T-cell (primary cell): ENCODE results near the gene DENND2A. TPM values are rescaled to one million over a fixed set of nuclear protein-coding genes. Genes with fewer than 3 reads are reported as not detected.
A peak's percentile ranks its signal among the peaks of the same experiment; 100 is the strongest.
"Not testable (repeated sequence)": the region's sequence is repeated elsewhere in the genome, so short reads cannot be mapped to it uniquely, and the experiment has no call there.

Experiments
- ATAC-seq, 4 experiments: fragments of 200-7000 bp in 3 of 4; fragments of 150-1000 bp in 1 of 4; cut with Tn5 transposase; replicated peaks in 1 of 4; 1 replicate in 3 of 4; 2 replicates in 1 of 4; pipeline ENCODE4 v1.10.0; 2021; ENCODE audit warnings: moderate library complexity in 3 of 4, mild to moderate bottlenecking in 2 of 4, moderate number of reproducible peaks in 1 of 4
- CTCF ChIA-PET, 2 donors: fragments of 300-600 bp; sonication (Branson Sonifier 250); formaldehyde crosslinking; loops; one replicate each; lab custom pipeline; 2022; ENCODE audit warnings: antibody characterized with exemption in 2 of 2; lab: Charles Lee
- POLR2A ChIA-PET, 2 donors: fragments of 300-600 bp; sonication (Branson Sonifier 250); formaldehyde crosslinking; loops; one replicate each; lab custom pipeline; 2022; ENCODE audit warnings: antibody characterized with exemption in 2 of 2; lab: Charles Lee
- DNase-seq, 35 experiments: peaks; one replicate each; pipeline versions ENCODE4 v3.0.0 to v3.0.0-alpha.2; 2013 to 2023
- H3K27ac ChIP-seq: one replicate; pipeline ENCODE4 v1.5.1; 2013; ENCODE audit warnings: low read length
- H3K27me3 ChIP-seq, 2 experiments: replicated peaks in 1 of 2; 1 replicate in 1 of 2; 2 replicates in 1 of 2; pipeline versions ENCODE4 v1.6.1 to v1.7.0; 2013; ENCODE audit warnings: low read length in 1 of 2, mixed read lengths in 1 of 2; ENCODE audit not compliant: control insufficient read depth in 2 of 2, insufficient read depth in 2 of 2; ENCODE audit errors: extremely low read depth in 1 of 2
- H3K36me3 ChIP-seq, 2 donors: 1 replicate in 1 of 2; 2 replicates in 1 of 2; pipeline versions ENCODE4 v1.6.1 to v1.7.0; 2013; ENCODE audit warnings: low read length in 1 of 2; ENCODE audit not compliant: control insufficient read depth in 2 of 2, insufficient read depth in 1 of 2; ENCODE audit errors: extremely low read depth in 1 of 2
- H3K4me1 ChIP-seq, 2 experiments: 1 replicate in 1 of 2; 2 replicates in 1 of 2; pipeline versions ENCODE4 v1.6.1 to v1.7.0; 2013; ENCODE audit warnings: low read length in 2 of 2, mixed read lengths in 1 of 2; ENCODE audit not compliant: insufficient read depth in 2 of 2, control insufficient read depth in 1 of 2; ENCODE audit errors: extremely low read depth in 1 of 2
- H3K4me3 ChIP-seq, 2 donors: 1 replicate in 1 of 2; 2 replicates in 1 of 2; pipeline versions ENCODE4 v1.5.1 to v1.7.0; 2013; ENCODE audit warnings: mild to moderate bottlenecking in 2 of 2, low read length in 1 of 2, moderate library complexity in 1 of 2; ENCODE audit not compliant: control insufficient read depth in 1 of 2; ENCODE audit errors: extremely low read depth in 1 of 2
- H3K9me3 ChIP-seq: 2 replicates; pipeline ENCODE4 v1.7.0; 2013
- H3K27ac Mint-ChIP-seq, 2 donors: one replicate each; pipeline ENCODE4 v1.8.0; 2020 to 2021; ENCODE audit warnings: mild to moderate bottlenecking in 2 of 2, mixed read lengths in 2 of 2
- H3K27me3 Mint-ChIP-seq, 2 donors: one replicate each; pipeline ENCODE4 v1.8.0; 2021 to 2022; ENCODE audit warnings: mixed read lengths in 2 of 2
- H3K36me3 Mint-ChIP-seq: one replicate; pipeline ENCODE4 v1.8.0; 2021; ENCODE audit warnings: mixed read lengths
- H3K4me1 Mint-ChIP-seq, 3 donors: one replicate each; pipeline ENCODE4 v1.8.0; 2020 to 2022; ENCODE audit warnings: mixed read lengths in 3 of 3, mild to moderate bottlenecking in 1 of 3
- H3K4me3 Mint-ChIP-seq, 3 donors: one replicate each; pipeline ENCODE4 v1.8.0; 2020 to 2022; ENCODE audit warnings: mild to moderate bottlenecking in 3 of 3, mixed read lengths in 3 of 3, moderate library complexity in 3 of 3
- H3K9me3 Mint-ChIP-seq, 3 donors: one replicate each; pipeline ENCODE4 v1.8.0; 2020 to 2022; ENCODE audit warnings: mixed read lengths in 3 of 3
- WGBS: methylation state at CpG from one replicate; pipeline ENCODE4 v1.1.5; 2013; ENCODE audit warnings: missing lambda C conversion rate; ENCODE audit not compliant: insufficient coverage; 5-methylcytosine and 5-hydroxymethylcytosine counted together
- total RNA-seq, 35 experiments: library from RNA in 6 of 35; stranded (reverse) in 6 of 35; fragments of 120-200 nt in 1 of 35; gene quantifications; one replicate each; pipeline versions ENCODE4 v1.2.1 to v1.2.4 and lab custom pipeline; 2013 to 2026

The DENND2A gene
- total RNA-seq, 5 donors from 2014 or later (not counting 1 experiment from before 2014, with no cell fraction given) = 0.09 TPM; not detected in 4

DNA sequence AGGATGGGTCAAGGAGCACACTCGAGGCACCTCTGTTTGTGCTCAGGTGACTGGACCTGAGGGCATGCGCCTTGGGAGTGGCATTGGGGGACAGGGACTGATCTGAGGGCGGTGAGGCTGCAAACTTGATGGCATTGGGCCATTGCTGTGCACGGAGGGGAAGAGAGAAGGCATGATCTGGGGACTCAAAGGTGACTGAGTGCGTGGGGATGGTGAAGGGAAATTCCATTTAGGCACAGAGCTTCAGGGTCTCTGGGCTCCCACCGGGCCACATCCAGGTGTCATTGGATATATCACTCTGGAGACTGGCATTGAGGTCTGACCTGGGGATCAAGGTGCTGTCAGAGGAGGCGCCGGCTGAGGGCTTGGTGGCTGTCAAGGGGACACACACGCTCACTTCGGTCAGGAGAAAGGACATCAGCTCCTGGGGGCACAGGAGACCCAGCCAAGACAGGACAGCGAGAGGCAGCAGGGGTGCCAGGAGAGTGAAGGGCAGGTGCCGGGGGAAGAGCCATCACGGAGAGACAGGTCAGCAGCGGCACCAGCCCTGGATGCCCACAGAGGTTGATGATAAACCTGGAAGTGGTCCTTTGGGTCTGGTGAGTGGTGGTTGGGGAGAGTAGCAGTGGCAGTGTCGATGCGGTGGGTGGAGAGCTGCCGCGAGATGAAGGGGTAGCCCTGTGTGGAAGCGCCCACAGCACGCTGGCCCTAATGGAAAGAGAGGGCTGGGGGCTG is 37.6 kb upstream of the DENND2A start:
- peaks cover 53% of the 10 kb centered on the region for H3K36me3 Mint-ChIP-seq
- no peak for ATAC-seq
- H3K27ac Mint-ChIP-seq = no peak overlapping the region
- peak in 1 of 35 experiments; percentile 11 for DNase-seq
- no peaks in the 10 kb centered on the region for H3K27me3 Mint-ChIP-seq
- CTCF ChIA-PET = interaction anchor here in 1 of 2 donors (0.6 kb wide), 2 partner anchors 175 to 1566 kb away, joined by 3 read pairs; no protein-coding TSS in a partner anchor
- Histone ChIP-seq H3K4me3 (no peak overlapping the region), H3K36me3 (peaks cover 24 to 37% of the 10 kb centered on the region in 2 donors), H3K27ac (no peak overlapping the region), H3K9me3 (no peaks in the 10 kb centered on the region), H3K27me3 (no peaks in the 10 kb centered on the region), H3K4me1 (peaks cover 0 to 22% of the 10 kb centered on the region in 2 experiments)
- POLR2A ChIA-PET = no interaction called here
- 99% methylated on average over 16 of the region's 20 CpGs for WGBS
- H3K4me3 Mint-ChIP-seq = no peak overlapping the region
- H3K4me1 Mint-ChIP-seq = peaks cover 31 to 42% (median 32%) of the 10 kb centered on the region in 3 donors
- no peaks in the 10 kb centered on the region for H3K9me3 Mint-ChIP-seq

- peaks cover 31 to 43% (median 33%) of the 10 kb centered on the region in 3 donors for H3K4me1 Mint-ChIP-seq
- H3K4me3 Mint-ChIP-seq = no peak overlapping the region
- Histone ChIP-seq H3K9me3 (no peaks in the 10 kb centered on the region), H3K27me3 (no peaks in the 10 kb centered on the region), H3K4me1 (peaks cover 0 to 22% of the 10 kb centered on the region in 2 experiments), H3K36me3 (peaks cover 24 to 37% of the 10 kb centered on the region in 2 donors), H3K27ac (no peak overlapping the region), H3K4me3 (no peak overlapping the region)
- CTCF ChIA-PET = no interaction called here
- H3K27ac Mint-ChIP-seq = no peak overlapping the region
- POLR2A ChIA-PET = no interaction called here
- H3K36me3 Mint-ChIP-seq = peaks cover 53% of the 10 kb centered on the region
- WGBS = 81% methylated on average over 3 of the region's 3 CpGs
- no peaks in the 10 kb centered on the region for H3K27me3 Mint-ChIP-seq
- no peaks in the 10 kb centered on the region for H3K9me3 Mint-ChIP-seq
- ATAC-seq (no peak), DNase-seq (peak in 1 of 35 experiments; percentile 5)
Measured at GRCh38 chr7:140677496-140677895, 36.9 kb upstream of the DENND2A start.

DNA sequence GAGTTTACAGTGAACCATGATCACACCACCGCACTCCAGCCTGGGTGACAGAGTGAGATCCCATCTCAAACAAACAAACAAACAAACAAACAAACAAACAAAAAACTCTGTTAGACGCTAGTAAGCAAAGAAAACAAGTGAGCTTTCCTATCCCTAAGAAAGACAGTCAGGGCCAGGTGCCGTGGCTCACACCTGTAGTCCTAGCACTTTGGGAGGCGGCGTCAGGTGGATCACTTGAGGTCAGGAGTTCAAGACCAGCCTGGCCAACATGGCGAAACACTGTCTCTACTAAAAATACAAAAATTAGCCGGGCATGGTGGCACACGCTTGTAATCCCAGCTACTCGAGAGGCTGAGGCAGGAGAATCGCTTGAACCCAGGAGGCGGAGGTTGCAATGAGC is 36.3 kb upstream of the DENND2A start:
- H3K9me3 Mint-ChIP-seq, H3K27me3 Mint-ChIP-seq, H3K4me3 Mint-ChIP-seq, DNase-seq, H3K27me3 ChIP-seq, CTCF ChIA-PET, H3K9me3 ChIP-seq, H3K27ac ChIP-seq, H3K27ac Mint-ChIP-seq, H3K4me3 ChIP-seq, ATAC-seq: not testable (repeated sequence)
- peaks cover 3 to 22% of the 10 kb centered on the region in 2 experiments for H3K4me1 ChIP-seq
- peaks cover 31 to 48% (median 38%) of the 10 kb centered on the region in 3 donors for H3K4me1 Mint-ChIP-seq
- POLR2A ChIA-PET = interaction anchor here in 1 of 2 donors (0.7 kb wide), 1 partner anchor 194 kb away, joined by 4 read pairs; no protein-coding TSS in a partner anchor
- peaks cover 49% of the 10 kb centered on the region for H3K36me3 Mint-ChIP-seq
- H3K36me3 ChIP-seq = peaks cover 21 to 32% of the 10 kb centered on the region in 2 donors
- 100% methylated on average over 8 of the region's 11 CpGs for WGBS

DNA sequence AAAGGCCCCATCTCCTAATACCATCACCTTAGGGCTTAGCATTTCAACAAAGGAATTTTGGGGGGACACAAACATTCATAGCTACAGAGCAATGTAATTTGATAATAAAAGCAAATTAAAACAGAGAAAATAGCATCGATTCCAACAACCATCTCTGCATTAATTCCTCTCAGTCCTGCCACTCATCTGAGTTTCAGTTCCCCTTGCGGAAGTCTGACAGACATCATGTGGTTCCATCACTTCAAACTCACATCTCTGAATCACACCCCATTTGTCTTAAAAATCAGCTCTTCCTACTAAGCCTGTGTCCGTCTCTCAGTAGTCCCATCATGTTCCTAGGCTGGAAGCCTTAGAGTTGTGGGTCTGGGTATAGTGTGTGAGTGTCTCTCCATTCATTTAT is 35.7 kb upstream of the DENND2A start:
- Mint-ChIP-seq H3K4me3 (no peak overlapping the region), H3K27ac (no peak overlapping the region), H3K9me3 (no peaks in the 10 kb centered on the region), H3K4me1 (peaks cover 31 to 49% (median 38%) of the 10 kb centered on the region in 3 donors), H3K36me3 (peaks cover 45% of the 10 kb centered on the region), H3K27me3 (no peaks in the 10 kb centered on the region)
- DNase-seq (no peak), ATAC-seq (no peak)
- H3K27me3 ChIP-seq = no peaks in the 10 kb centered on the region
- H3K9me3 ChIP-seq = no peaks in the 10 kb centered on the region
- H3K4me1 ChIP-seq = peaks cover 3 to 22% of the 10 kb centered on the region in 2 experiments
- ChIA-PET CTCF (no interaction called here), POLR2A (no interaction called here)
- no peak overlapping the region for H3K4me3 ChIP-seq
- 100% methylated on average over 1 of the region's 3 CpGs for WGBS
- H3K36me3 ChIP-seq = peaks cover 15 to 26% of the 10 kb centered on the region in 2 donors
- H3K27ac ChIP-seq = no peak overlapping the region

DNA sequence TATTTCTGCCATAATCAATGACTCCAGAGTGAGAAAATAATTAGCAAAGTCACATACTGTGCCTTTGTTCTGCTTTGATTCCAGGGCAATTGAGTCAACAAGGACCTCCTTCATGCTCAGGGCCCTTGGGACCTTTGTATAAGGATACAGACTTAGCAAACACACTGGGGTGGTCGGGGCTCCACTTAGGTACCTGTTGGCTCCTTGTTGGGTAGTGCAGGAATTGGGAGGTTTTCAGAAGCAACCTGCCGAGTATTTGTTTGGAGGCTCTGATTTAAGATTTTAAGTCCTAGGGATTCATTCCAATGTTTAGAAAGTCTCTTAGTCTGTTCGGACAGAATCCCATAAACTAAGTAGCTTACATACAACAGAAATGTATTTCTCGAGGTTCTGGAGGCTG is 35.1 kb upstream of the DENND2A start:
- no peak overlapping the region for H3K27ac ChIP-seq
- peaks cover 13 to 21% of the 10 kb centered on the region in 2 donors for H3K36me3 ChIP-seq
- Mint-ChIP-seq H3K27ac (peak overlapping the region in 1 of 2 donors; percentile 68), H3K36me3 (peaks cover 41% of the 10 kb centered on the region), H3K27me3 (no peaks in the 10 kb centered on the region), H3K4me1 (peaks cover 31 to 49% (median 38%) of the 10 kb centered on the region in 3 donors), H3K9me3 (no peaks in the 10 kb centered on the region), H3K4me3 (peak overlapping the region in 1 of 3 donors; percentile 35)
- H3K9me3 ChIP-seq = no peaks in the 10 kb centered on the region
- H3K4me3 ChIP-seq = no peak overlapping the region
- 80% methylated on average over 1 of the region's 4 CpGs for WGBS
- DNase-seq (no peak), ATAC-seq (no peak)
- CTCF ChIA-PET = interaction anchor here in 1 of 2 donors (0.7 kb wide), 1 partner anchor 198 kb away, joined by 3 read pairs; no protein-coding TSS in a partner anchor
- no peaks in the 10 kb centered on the region for H3K27me3 ChIP-seq
- POLR2A ChIA-PET = no interaction called here
- peaks cover 3 to 22% of the 10 kb centered on the region in 2 experiments for H3K4me1 ChIP-seq

DNA sequence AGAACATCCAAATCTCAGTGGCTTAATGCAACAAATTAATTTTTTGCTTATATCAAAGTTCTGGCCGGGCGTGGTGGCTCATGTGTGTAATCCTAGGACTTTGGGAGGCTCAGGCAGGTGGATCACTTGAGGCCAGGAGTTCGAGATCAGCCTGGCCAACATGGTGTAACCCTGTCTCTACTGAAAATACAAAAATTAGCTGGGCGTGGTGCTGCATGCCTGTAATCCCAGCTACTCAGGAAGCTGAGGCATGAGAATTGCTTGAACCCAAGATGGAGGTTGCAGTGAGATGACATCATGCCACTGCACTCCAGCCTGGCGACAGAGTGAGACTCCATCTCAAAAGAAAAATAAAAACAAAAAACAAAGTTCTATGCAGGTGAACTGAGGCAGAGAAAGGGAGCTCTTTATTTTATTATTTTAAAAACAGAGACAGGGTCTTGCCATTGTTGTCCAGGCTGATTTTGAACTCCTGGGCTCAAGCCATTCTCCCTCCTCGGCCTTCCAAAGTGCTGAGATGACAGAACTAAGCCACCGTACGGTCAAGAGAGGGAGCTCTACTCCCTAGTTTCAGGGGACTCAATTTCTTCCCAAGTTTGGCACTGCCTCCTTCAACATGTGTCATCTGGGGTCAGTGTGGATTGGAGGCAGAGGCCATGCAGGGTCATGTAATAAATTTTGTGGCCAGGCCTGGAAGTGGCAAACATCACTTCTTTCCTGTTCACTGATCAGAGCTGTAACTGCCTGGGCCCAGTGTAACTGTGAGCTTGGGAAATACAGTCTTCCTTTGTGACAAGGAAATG is 34.5 kb upstream of the DENND2A start:
- no peak overlapping the region for H3K4me3 ChIP-seq
- peak overlapping the region; percentile 25 to 68 for H3K27ac Mint-ChIP-seq

More for the DNA sequence above, 34.5 kb upstream of the DENND2A start:
- POLR2A ChIA-PET = interaction anchor here (0.5 to 0.6 kb wide), 2 partner anchors 21 to 64 kb away, joined by 3 to 9 read pairs; no protein-coding TSS in a partner anchor
- H3K27me3 ChIP-seq = peaks cover 0 to 2% of the 10 kb centered on the region in 2 experiments
- H3K27ac ChIP-seq = no peak overlapping the region
- peaks cover 3 to 22% of the 10 kb centered on the region in 2 experiments for H3K4me1 ChIP-seq
- H3K9me3 ChIP-seq = no peaks in the 10 kb centered on the region
- peaks cover 8 to 18% of the 10 kb centered on the region in 2 donors for H3K36me3 ChIP-seq
- CTCF ChIA-PET = interaction anchor here (0.7 kb wide), 2 partner anchors 85 to 197 kb away, joined by 3 read pairs; no protein-coding TSS in a partner anchor
- ATAC-seq = no peak
- Mint-ChIP-seq H3K4me3 (peak overlapping the region; percentile 63 to 89 (median 83)), H3K27me3 (no peaks in the 10 kb centered on the region), H3K36me3 (peaks cover 35% of the 10 kb centered on the region), H3K4me1 (peaks cover 31 to 49% (median 38%) of the 10 kb centered on the region in 3 donors), H3K9me3 (no peaks in the 10 kb centered on the region)
- 95% methylated on average over 5 of the region's 8 CpGs for WGBS
- no peak for DNase-seq
